Breast epithelium (tissue), 3 donors: Measurements from ENCODE around the gene VAMP5.

Experiments
- CTCF ChIP-seq, 3 donors: fragments of 450-650 bp; IDR thresholded peaks; one replicate each; pipeline ENCODE4 v1.5.1; 2016 to 2017; ENCODE audit warnings: antibody characterized with exemption in 3 of 3, mild to moderate bottlenecking in 3 of 3, moderate library complexity in 3 of 3
- POLR2A ChIP-seq: fragments of 450-650 bp; IDR thresholded peaks from one replicate; pipeline ENCODE4 v1.6.1; 2016; ENCODE audit warnings: antibody characterized with exemption, mild to moderate bottlenecking, moderate library complexity
- POLR2AphosphoS5 ChIP-seq, 3 donors: sonication (generic); formaldehyde crosslinking; IDR thresholded peaks; one replicate each; pipeline ENCODE4 v1.6.1; 2017; ENCODE audit warnings: antibody characterized with exemption in 3 of 3

DNA sequence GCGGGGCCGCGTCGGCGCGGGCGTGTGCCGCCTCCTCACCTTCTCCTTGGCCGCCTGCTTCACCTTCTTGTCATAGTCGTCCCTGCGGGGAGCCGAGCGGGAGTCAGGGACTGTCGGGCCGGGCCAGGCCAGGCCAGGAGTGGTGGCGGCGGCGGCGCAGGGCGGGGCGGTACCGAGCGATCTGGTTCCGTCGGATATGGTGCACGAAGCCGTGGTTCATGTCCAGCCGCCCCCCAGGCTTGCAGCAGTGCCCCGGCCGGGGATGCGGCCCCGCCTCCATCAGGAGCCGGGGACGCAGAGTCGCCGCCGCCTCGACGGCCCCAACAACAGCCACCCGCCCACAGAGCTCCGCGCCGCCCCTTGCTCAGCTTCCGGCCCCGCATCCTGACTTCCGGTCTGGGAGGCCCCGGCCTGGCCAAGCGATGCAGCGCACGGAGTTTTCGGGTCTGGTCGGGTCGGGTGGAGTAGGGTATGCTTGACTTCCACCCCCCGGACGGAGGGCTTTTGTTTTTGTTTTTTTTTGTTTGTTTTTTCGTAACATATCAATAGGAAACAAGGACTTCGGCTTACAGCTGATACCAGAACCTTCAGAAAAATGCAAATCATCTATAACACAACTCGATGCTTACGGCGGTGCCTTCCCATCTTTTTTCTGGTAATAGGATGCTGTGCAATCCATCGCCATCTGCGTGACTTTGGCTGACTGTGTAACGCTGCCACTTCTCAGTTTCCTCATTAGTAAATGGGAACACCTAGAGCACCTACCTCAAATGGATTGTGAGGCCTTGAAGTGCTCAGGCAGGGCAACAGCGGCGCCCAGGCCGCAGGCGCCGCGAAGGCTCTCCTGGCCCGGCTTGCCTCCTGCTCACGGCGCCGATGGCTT lies 27.7 kb downstream of the VAMP5 start, which contains the start of gene C2orf68:
- no peak for TF ChIP-seq CTCF (IDR thresholded peaks at IDR 0.05)
- peak; percentile 74 for TF ChIP-seq POLR2A
- TF ChIP-seq POLR2AphosphoS5 (IDR thresholded peaks at IDR 0.05) = peak; percentile 40 to 88 (median 79)
